GM12878 (cell line): Measurements from ENCODE around the gene ABCD3. TPM values are rescaled to one million over a fixed set of nuclear protein-coding genes. Genes with fewer than 3 reads are reported as not detected.

ENCODE experiments used
- ATAC-seq: fragments of 200-7000 bp; cut with Tn5 transposase; 3 replicates; pipeline ENCODE4 v1.9.1; 2020; ENCODE audit warnings: mild to moderate bottlenecking, moderate library complexity
- BruUV-seq: library from RNA; stranded (reverse); fragments of 400-500 nt; replicated peaks from 2 replicates; lab custom pipeline; 2021; lab: Mats Ljungman, UMichigan
- CTCF ChIA-PET: fragments of 300-600 bp; sonication (Branson Sonifier 250); formaldehyde crosslinking; extraction: SDS; loops from one replicate; lab custom pipeline; 2021; ENCODE audit warnings: inconsistent platforms; lab: Yijun Ruan, JAX
- POLR2A ChIA-PET: fragments of 350-600 bp; formaldehyde crosslinking; extraction: SDS; loops from one replicate; lab custom pipeline; 2021; ENCODE audit warnings: inconsistent platforms; lab: Charles Lee
- RAD21 ChIA-PET: fragments of 300-600 bp; sonication (Branson Sonifier 250); formaldehyde crosslinking; loops from one replicate; lab custom pipeline; 2023; ENCODE audit warnings: antibody characterized with exemption; ENCODE audit not compliant: unreplicated experiment; lab: Charles Lee
- SMC1A ChIA-PET: fragments of 300-600 bp; sonication (Branson Sonifier 250); formaldehyde crosslinking; loops from one replicate; lab custom pipeline; 2023; ENCODE audit not compliant: unreplicated experiment, uncharacterized antibody; lab: Charles Lee
- DNase-seq: peaks from one replicate; pipeline ENCODE4 v3.0.0-alpha.2; 2011; ENCODE audit warnings: low read depth, low spot score
- FAIRE-seq: peaks from 3 replicates; lab custom pipeline; 2011; peaks lifted over from hg19 to GRCh38; lab: Jason Lieb, UNC
- H2AFZ ChIP-seq: 2 replicates; pipeline ENCODE4 v1.6.0; 2011; ENCODE audit warnings: low read depth, low read length, control low read depth; ENCODE audit not compliant: control insufficient read depth
- H3K27ac ChIP-seq: 2 replicates; pipeline ENCODE4 v1.5.1; 2011; ENCODE audit warnings: control low read depth; ENCODE audit not compliant: control insufficient read depth, insufficient read depth
- H3K27me3 ChIP-seq, 2 experiments: replicated peaks in 1 of 2; 2 replicates each; pipeline versions ENCODE4 v1.6.0 to v1.6.1; 2011; ENCODE audit warnings: low read length in 1 of 2; ENCODE audit not compliant: control insufficient read depth in 2 of 2, insufficient read depth in 2 of 2
- H3K36me3 ChIP-seq, 2 experiments: 2 replicates each; pipeline ENCODE4 v1.5.1; 2011; ENCODE audit warnings: low read length in 1 of 2; ENCODE audit not compliant: control insufficient read depth in 2 of 2, insufficient read depth in 2 of 2
- H3K4me1 ChIP-seq: 2 replicates; pipeline ENCODE4 v1.6.1; 2011; ENCODE audit warnings: mild to moderate bottlenecking, low read length, moderate library complexity, mixed read lengths; ENCODE audit not compliant: control insufficient read depth, insufficient read depth
- H3K4me2 ChIP-seq: 2 replicates; pipeline ENCODE4 v1.6.0; 2011; ENCODE audit warnings: control low read depth; ENCODE audit not compliant: control insufficient read depth, insufficient read depth
- H3K4me3 ChIP-seq: fragments of 200-600 bp; sonication (generic); 2 replicates; pipeline ENCODE4 v1.5.1; 2016
- H3K79me2 ChIP-seq: 2 replicates; pipeline ENCODE4 v1.6.0; 2011; ENCODE audit warnings: low read length; ENCODE audit not compliant: control insufficient read depth, insufficient read depth
- H3K9ac ChIP-seq: 2 replicates; pipeline ENCODE4 v1.8.0; 2011; ENCODE audit warnings: low read length, control low read depth, mixed read lengths; ENCODE audit not compliant: control insufficient read depth, insufficient read depth
- H3K9me3 ChIP-seq: replicated peaks from 3 replicates; pipeline ENCODE4 v1.5.1; 2011; ENCODE audit warnings: mild to moderate bottlenecking, low read length; ENCODE audit not compliant: control insufficient read depth, insufficient read depth
- H4K20me1 ChIP-seq: 2 replicates; pipeline ENCODE4 v1.6.0; 2011; ENCODE audit not compliant: control insufficient read depth, insufficient read depth
- BCL11A ChIP-seq: IDR thresholded peaks from 2 replicates; pipeline ENCODE4 v1.6.1; 2011; ENCODE audit warnings: low read depth, low read length
- CREB1 ChIP-seq: IDR thresholded peaks from 2 replicates; pipeline ENCODE4 v1.6.1; 2012; ENCODE audit warnings: low read depth, mild to moderate bottlenecking, inconsistent platforms
- ELK1 ChIP-seq: IDR thresholded peaks from 2 replicates; pipeline ENCODE4 v1.6.1; 2012; ENCODE audit warnings: low read depth, low read length, improper control_type of control experiment
- MXI1 ChIP-seq: fragments of 150-350 bp; IDR thresholded peaks from 2 replicates; pipeline ENCODE4 v1.6.1; 2011; ENCODE audit warnings: low read depth, mild to moderate bottlenecking, inconsistent platforms, low read length, improper control_type of control experiment
- NR2F1 ChIP-seq: fragments of 450-650 bp; conservative IDR thresholded peaks from 2 replicates; pipeline ENCODE4 v1.6.1; 2017; ENCODE audit warnings: mild to moderate bottlenecking
- SMAD1 ChIP-seq: fragments of 450-650 bp; IDR thresholded peaks from 2 replicates; pipeline ENCODE4 v1.6.1; 2018; ENCODE audit warnings: mild to moderate bottlenecking, low read depth; ENCODE audit not compliant: partially characterized antibody
- SUPT20H ChIP-seq: IDR thresholded peaks from 2 replicates; pipeline ENCODE4 v1.6.1; 2011; ENCODE audit warnings: low read depth, mild to moderate bottlenecking, low read length, moderate library complexity, borderline replicate concordance; ENCODE audit not compliant: control insufficient read depth
- ZBED1 ChIP-seq: IDR thresholded peaks from 2 replicates; pipeline ENCODE4 v1.6.1; 2016; ENCODE audit warnings: borderline replicate concordance
- ZBTB33 ChIP-seq: fragments of 450-650 bp; IDR thresholded peaks from 2 replicates; pipeline ENCODE4 v1.6.1; 2017; ENCODE audit warnings: mild to moderate bottlenecking
- WGBS: methylation state at CpG from one replicate; pipeline ENCODE4 v1.1.6; 2016; ENCODE audit warnings: low lambda C conversion rate; ENCODE audit not compliant: insufficient replicate concordance, insufficient coverage; ENCODE audit errors: missing lambda C conversion rate; 5-methylcytosine and 5-hydroxymethylcytosine counted together
- in situ Hi-C: fragments of 300-500 bp; cut with MboI; formaldehyde crosslinking; loops from 9 replicates; pipeline ENCODE4 v1.14.3; 2018; ENCODE audit warnings: mixed read lengths
- intact Hi-C: fragments of 100-400 bp; cut with micrococcal nuclease; formaldehyde crosslinking; loops from one replicate; pipeline ENCODE4 v1.14.2; 2022; ENCODE audit not compliant: unreplicated experiment
- polyA plus RNA-seq, 11 experiments: library from polyadenylated mRNA; depleted of rRNA in 4 of 11; unstranded in 6 of 11; stranded (reverse) in 5 of 11; fragments of >200 nt; fragmentation: Nextera tagmentation in 4 of 11; fragmentation: Illumina TruSeq in 1 of 11; extraction: Ambion mirVana in 4 of 11; extraction: Trizol in 1 of 11; gene quantifications; 1 replicate in 1 of 11; 2 replicates in 10 of 11; pipeline versions ENCODE4 v1.2.1 to v1.2.3, GENCODE V29; 2011 to 2016; ENCODE audit warnings: inconsistent platforms in 2 of 11, missing spikeins in 2 of 11, low read depth in 1 of 11
- total RNA-seq, 4 experiments: library from RNA; depleted of rRNA in 3 of 4; stranded (reverse); fragments of >200 nt in 3 of 4; fragmentation: Illumina TruSeq in 1 of 4; extraction: Trizol in 1 of 4; gene quantifications; 2 replicates each; pipeline versions ENCODE4 v1.2.1 to v1.2.3, GENCODE V29; 2013 to 2021

Gene ABCD3
- total and polyA plus RNA-seq, 10 of the 15 experiments (the other 5 are each of a cell fraction or from before 2014, with no cell fraction given), result 15.1 to 40.2 (median 24.1) TPM

GRCh38 chr1:94553931-94554330 lies 135.7 kb downstream of the ABCD3 start:
- RAD21 ChIA-PET, result no interaction called here
- H3K27ac ChIP-seq, result no peak overlapping the region

GRCh38 chr1:94554580-94554979 lies 136.4 kb downstream of the ABCD3 start:
- CTCF ChIA-PET, result no interaction called here
- POLR2A ChIA-PET, result no interaction called here
- TF ChIP-seq BCL11A (no peak), MXI1 (no peak), SUPT20H (no peak), ELK1 (no peak), ZBED1 (no peak), CREB1 (no peak)

More at GRCh38 chr1:94553931-94554330, 135.7 kb downstream of the ABCD3 start:
- H4K20me1 ChIP-seq, result peaks cover 2% of the 10 kb centered on the region; the same call in 1 of the 2 replicates
- CTCF ChIA-PET, result no interaction called here
- no peaks in the 10 kb centered on the region for H3K9me3 ChIP-seq
- SMC1A ChIA-PET, result no interaction called here
- intact Hi-C loops, result no loop called here
- H3K4me1 ChIP-seq, result no peaks in the 10 kb centered on the region
- H3K9ac ChIP-seq, result no peak overlapping the region
- H2AFZ ChIP-seq, result no peak overlapping the region
- peaks cover 0 to 3% of the 10 kb centered on the region in 2 experiments; a peak in 2 of 4 replicates for H3K27me3 ChIP-seq
- H3K4me3 ChIP-seq, result no peak overlapping the region
- no peaks in the 10 kb centered on the region for H3K36me3 ChIP-seq
- no TSS peak for BruUV-seq
- no peak overlapping the region for H3K4me2 ChIP-seq
- WGBS, result 18% methylated on average over 4 of the region's 4 CpGs
- TF ChIP-seq NR2F1 (no peak), SMAD1 (no peak), ZBTB33 (no peak)
- FAIRE-seq (no peak), ATAC-seq (no peak), DNase-seq (no peak)
- no peaks in the 10 kb centered on the region for H3K79me2 ChIP-seq
- POLR2A ChIA-PET, result no interaction called here
- in situ Hi-C loops, result no loop called here

More at GRCh38 chr1:94554580-94554979, 136.4 kb downstream of the ABCD3 start:
- ChIA-PET SMC1A (no interaction called here), RAD21 (no interaction called here)
- DNase-seq (no peak), ATAC-seq (no peak), FAIRE-seq (no peak)
- no peak overlapping the region for H3K4me3 ChIP-seq
- no peak overlapping the region for H3K9ac ChIP-seq
- H2AFZ ChIP-seq, result no peak overlapping the region
- no peaks in the 10 kb centered on the region for H3K4me1 ChIP-seq
- H3K4me2 ChIP-seq, result no peak overlapping the region
- peaks cover 2% of the 10 kb centered on the region; the same call in 1 of the 2 replicates for H4K20me1 ChIP-seq
- BruUV-seq, result no TSS peak
- peaks cover 0 to 3% of the 10 kb centered on the region in 2 experiments; a peak in 1 of 4 replicates for H3K27me3 ChIP-seq
- in situ Hi-C loops, result no loop called here
- no peaks in the 10 kb centered on the region for H3K79me2 ChIP-seq
- 52% methylated on average over 5 of the region's 5 CpGs for WGBS
- intact Hi-C loops, result no loop called here
- H3K9me3 ChIP-seq, result no peaks in the 10 kb centered on the region
- no peak overlapping the region for H3K27ac ChIP-seq
- H3K36me3 ChIP-seq, result no peaks in the 10 kb centered on the region
